Progenitor cell of endocrine pancreas (in vitro differentiated cells): ENCODE results near the gene ZNF518A. TPM values are rescaled to one million over a fixed set of nuclear protein-coding genes. Genes with fewer than 3 reads are reported as not detected.
"Not testable (repeated sequence)": the region's sequence is repeated elsewhere in the genome, so short reads cannot be mapped to it uniquely, and the experiment has no call there.

Source experiments
- DNase-seq: peaks from one replicate; pipeline ENCODE4 v3.0.0; 2021; ENCODE audit warnings: low spot score; ENCODE audit not compliant: unreplicated experiment
- H3K27ac Mint-ChIP-seq: 2 replicates; pipeline ENCODE4 v1.8.0; 2021; ENCODE audit warnings: mild to moderate bottlenecking, moderate library complexity, mixed read lengths
- H3K27me3 Mint-ChIP-seq: 2 replicates; pipeline ENCODE4 v1.8.0; 2021; ENCODE audit warnings: mixed read lengths
- H3K36me3 Mint-ChIP-seq: 2 replicates; pipeline ENCODE4 v1.8.0; 2022; ENCODE audit warnings: mixed read lengths; ENCODE audit not compliant: insufficient read depth
- H3K4me1 Mint-ChIP-seq: 2 replicates; pipeline ENCODE4 v1.8.0; 2021; ENCODE audit warnings: low read depth, mixed read lengths
- H3K4me3 Mint-ChIP-seq: 2 replicates; pipeline ENCODE4 v1.8.0; 2021; ENCODE audit warnings: low read depth, mild to moderate bottlenecking, moderate library complexity, mixed read lengths
- H3K9me3 Mint-ChIP-seq: 2 replicates; pipeline ENCODE4 v1.8.0; 2021; ENCODE audit warnings: low read depth, mixed read lengths
- total RNA-seq: library from RNA; stranded (reverse); gene quantifications from 2 replicates; pipeline ENCODE4 v1.2.1, GENCODE V29; 2021
- TF ChIP-seq, protein P1 (sequence below): fragments of 200-600 bp; sonication (generic); IDR thresholded peaks from one replicate; pipeline ENCODE4 v1.5.0; 2021; ENCODE audit warnings: antibody characterized with exemption, mild to moderate bottlenecking; ENCODE audit not compliant: unreplicated experiment

Gene ZNF518A
- total RNA-seq, 1 donor from 2014 or later: 51.9 TPM

DNA sequence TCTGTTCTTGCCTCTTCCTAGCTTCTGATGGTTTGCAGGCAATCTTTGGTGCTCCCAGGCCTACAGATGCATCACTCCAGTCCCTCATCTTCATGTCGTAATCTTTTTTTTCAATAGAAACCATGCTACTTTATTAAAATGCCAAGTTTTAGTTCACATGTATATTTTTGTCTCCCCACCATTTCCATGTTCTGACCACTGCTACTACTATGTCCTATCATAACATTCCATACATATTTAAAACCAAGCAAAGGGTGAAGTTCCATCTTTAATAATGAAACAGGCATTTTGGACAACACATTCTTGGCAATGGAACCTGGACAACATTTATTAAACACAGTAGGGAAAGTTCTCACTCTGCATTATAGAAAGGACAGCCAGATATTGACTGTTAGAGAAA is 58.8 kb downstream of the ZNF518A start:
- H3K36me3 Mint-ChIP-seq: peaks cover 2% of the 10 kb centered on the region
- peaks cover 12% of the 10 kb centered on the region for H3K9me3 Mint-ChIP-seq
- H3K27me3 Mint-ChIP-seq: no peaks in the 10 kb centered on the region
- TF ChIP-seq, protein P1, sequence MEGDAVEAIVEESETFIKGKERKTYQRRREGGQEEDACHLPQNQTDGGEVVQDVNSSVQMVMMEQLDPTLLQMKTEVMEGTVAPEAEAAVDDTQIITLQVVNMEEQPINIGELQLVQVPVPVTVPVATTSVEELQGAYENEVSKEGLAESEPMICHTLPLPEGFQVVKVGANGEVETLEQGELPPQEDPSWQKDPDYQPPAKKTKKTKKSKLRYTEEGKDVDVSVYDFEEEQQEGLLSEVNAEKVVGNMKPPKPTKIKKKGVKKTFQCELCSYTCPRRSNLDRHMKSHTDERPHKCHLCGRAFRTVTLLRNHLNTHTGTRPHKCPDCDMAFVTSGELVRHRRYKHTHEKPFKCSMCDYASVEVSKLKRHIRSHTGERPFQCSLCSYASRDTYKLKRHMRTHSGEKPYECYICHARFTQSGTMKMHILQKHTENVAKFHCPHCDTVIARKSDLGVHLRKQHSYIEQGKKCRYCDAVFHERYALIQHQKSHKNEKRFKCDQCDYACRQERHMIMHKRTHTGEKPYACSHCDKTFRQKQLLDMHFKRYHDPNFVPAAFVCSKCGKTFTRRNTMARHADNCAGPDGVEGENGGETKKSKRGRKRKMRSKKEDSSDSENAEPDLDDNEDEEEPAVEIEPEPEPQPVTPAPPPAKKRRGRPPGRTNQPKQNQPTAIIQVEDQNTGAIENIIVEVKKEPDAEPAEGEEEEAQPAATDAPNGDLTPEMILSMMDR: no peak
- DNase-seq: no peak
- H3K4me3 Mint-ChIP-seq: no peak overlapping the region
- H3K4me1 Mint-ChIP-seq: no peaks in the 10 kb centered on the region
- H3K27ac Mint-ChIP-seq: no peak overlapping the region

DNA sequence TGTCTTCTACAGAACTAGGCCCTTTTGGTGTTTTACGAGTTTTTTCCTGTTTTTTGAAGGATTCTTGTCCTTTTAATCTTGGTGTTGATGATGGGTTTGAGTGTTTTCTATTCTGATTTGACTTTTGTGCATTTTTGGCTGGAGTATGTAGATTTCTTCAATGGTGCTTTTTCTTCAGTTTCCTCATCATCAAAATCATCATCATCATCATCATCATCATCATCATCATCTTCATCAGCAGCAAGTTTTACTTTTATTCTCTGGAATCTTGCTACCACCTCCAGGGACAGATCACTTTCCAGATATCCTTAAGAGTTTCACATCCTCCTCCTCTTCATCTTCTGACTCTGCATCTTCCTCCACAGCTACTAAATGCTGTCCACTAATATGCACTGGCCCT is 59.4 kb downstream of the ZNF518A start:
- not testable (repeated sequence) for H3K36me3 Mint-ChIP-seq, H3K4me1 Mint-ChIP-seq

DNA sequence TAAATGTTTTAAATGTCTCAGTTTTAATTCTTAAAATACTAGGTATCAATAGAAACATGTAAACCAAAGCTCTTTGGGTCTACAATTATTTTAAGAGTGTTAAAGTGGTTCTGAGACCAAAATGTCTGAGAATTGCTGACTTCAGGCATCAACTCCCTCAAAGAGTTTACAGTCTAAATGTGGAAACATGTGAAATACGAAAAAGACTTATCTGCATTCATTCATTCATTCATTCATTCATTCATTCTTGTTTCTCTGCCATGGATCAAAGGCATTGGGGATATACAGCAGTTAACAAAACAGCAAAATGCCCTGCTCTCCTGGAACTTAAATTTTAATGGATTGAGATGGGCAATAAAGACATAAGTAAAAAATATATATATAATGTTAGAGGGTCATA is 71.4 kb downstream of the ZNF518A start:
- TF ChIP-seq, protein P1: no peak
- H3K9me3 Mint-ChIP-seq: no peaks in the 10 kb centered on the region
- no peaks in the 10 kb centered on the region for H3K36me3 Mint-ChIP-seq
- peaks cover 3% of the 10 kb centered on the region for H3K27me3 Mint-ChIP-seq
- peaks cover 2% of the 10 kb centered on the region for H3K4me1 Mint-ChIP-seq
- DNase-seq: no peak
- H3K4me3 Mint-ChIP-seq: no peak overlapping the region
- H3K27ac Mint-ChIP-seq: no peak overlapping the region

More for the DNA sequence above, 59.4 kb downstream of the ZNF518A start:
- DNase-seq, H3K9me3 Mint-ChIP-seq, H3K27ac Mint-ChIP-seq, H3K4me3 Mint-ChIP-seq, H3K27me3 Mint-ChIP-seq: not testable (repeated sequence)

DNA sequence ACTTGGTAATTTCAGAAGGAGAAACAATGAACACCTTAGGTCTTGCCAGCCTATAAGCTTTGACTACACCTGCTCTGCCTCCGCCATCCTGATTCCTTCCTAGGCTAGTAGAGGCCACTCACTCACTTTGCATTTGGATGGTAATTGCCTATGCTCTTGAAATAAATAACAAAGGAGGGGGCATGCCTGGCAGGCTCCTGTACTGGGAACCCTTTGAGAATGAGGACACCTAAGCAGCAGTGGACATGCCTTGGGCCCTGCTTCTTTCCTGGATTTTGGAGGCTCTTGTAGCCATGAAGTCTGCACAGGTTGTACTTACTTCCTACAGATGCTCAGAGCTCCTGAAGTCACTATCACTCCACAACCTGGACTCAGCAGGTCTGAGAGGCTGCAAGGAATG is 75.5 kb downstream of the ZNF518A start:
- H3K27ac Mint-ChIP-seq: no peak overlapping the region
- peaks cover 3% of the 10 kb centered on the region for H3K27me3 Mint-ChIP-seq
- DNase-seq: no peak
- H3K36me3 Mint-ChIP-seq: no peaks in the 10 kb centered on the region
- H3K4me1 Mint-ChIP-seq: no peaks in the 10 kb centered on the region
- no peaks in the 10 kb centered on the region for H3K9me3 Mint-ChIP-seq
- no peak overlapping the region for H3K4me3 Mint-ChIP-seq
- TF ChIP-seq, protein P1: no peak

DNA sequence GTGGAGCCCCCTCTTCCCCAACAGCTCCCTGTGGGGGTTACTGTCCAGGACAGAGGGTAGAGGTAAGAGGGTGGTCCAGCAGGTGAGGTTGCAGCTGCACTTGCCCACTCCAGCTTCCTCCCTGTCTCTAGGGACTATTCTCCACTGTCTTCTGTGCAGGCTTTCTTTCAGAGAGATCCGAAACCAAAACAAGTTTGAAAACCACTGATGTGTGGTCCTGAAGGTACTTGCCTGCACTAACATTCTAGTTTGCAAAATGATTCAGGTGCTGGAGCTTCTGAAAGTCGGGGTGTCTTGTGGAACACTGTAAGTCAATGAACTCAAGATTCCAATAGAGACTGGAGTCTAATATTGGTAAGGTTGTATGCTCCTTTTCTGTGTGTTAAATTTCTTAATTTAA is 78.2 kb downstream of the ZNF518A start:
- no peak for DNase-seq
- no peaks in the 10 kb centered on the region for H3K4me1 Mint-ChIP-seq
- H3K4me3 Mint-ChIP-seq: no peak overlapping the region
- no peaks in the 10 kb centered on the region for H3K36me3 Mint-ChIP-seq
- H3K27ac Mint-ChIP-seq: no peak overlapping the region
- H3K27me3 Mint-ChIP-seq: peaks cover 3% of the 10 kb centered on the region
- TF ChIP-seq, protein P1: no peak
- no peaks in the 10 kb centered on the region for H3K9me3 Mint-ChIP-seq

DNA sequence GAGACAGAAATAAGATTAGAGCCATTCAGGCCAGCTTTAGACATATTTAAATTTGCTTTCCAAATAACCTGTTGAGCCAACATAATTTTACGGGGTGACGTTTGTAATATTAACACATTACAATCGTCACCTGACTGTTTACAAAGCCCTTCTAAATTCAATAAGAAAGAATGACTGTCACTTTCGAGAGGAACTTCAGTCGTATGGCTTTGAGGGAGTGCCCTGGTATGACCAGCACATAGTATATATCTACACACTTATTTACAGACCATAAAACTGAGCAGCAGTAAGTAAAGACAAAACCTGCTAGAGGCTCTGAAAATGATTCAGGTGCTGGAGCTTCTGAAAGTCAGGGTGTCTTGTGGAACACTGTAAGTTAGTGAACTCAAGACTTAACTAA is 78.8 kb downstream of the ZNF518A start:
- no peaks in the 10 kb centered on the region for H3K4me1 Mint-ChIP-seq
- H3K36me3 Mint-ChIP-seq: no peaks in the 10 kb centered on the region
- TF ChIP-seq, protein P1: no peak

More for the DNA sequence above, 78.8 kb downstream of the ZNF518A start:
- Mint-ChIP-seq H3K27ac (no peak overlapping the region), H3K9me3 (no peaks in the 10 kb centered on the region), H3K27me3 (peaks cover 3% of the 10 kb centered on the region), H3K4me3 (no peak overlapping the region)
- no peak for DNase-seq
